Measurements from ENCODE around the gene USP10.

- TF ChIP-seq EZH2 (IDR thresholded peaks at IDR 0.05; ENCODE audit: low read length, unreplicated experiment) = no peak
- TF ChIP-seq CTCF (conservative IDR thresholded peaks at IDR 0.05; ENCODE audit: low read depth, low read length) = no peak
These were observed 86.2 kb downstream of the USP10 start for GRCh38 chr16:84785843-84786581.

All from PC-3 (cell line).